Stimulated activated CD8-positive, alpha-beta memory T cell treated with anti-CD3 and anti-CD28 coated beads, Interleukin-7, amount 100 ng/mL, for 48 hours (primary cell): Measurements from ENCODE around the gene KCTD3.

Source experiments
- DNase-seq, 2 donors: peaks; one replicate each; pipeline ENCODE4 v3.0.0-alpha.2; 2020; ENCODE audit warnings: low read depth in 1 of 2; ENCODE audit errors: extremely low read depth in 1 of 2

The KCTD3 gene

DNA sequence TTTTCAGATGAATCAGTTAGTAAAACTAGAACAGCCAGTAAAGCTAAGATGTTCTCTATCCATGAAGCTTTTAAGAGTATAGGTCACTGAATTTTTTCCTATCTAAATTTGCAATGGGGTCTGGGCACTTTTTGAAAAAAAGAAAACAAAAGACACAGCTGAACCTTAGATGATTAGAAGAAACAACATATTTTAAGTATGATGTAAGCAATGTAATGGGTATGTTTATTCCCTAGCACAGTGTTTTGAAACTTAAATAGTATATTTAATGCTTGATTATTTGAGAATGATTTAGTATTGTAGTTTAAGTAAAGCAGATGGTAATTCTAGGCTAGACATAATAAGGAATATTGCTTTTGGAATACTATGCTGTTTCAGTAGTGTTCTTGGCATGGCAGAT, 36.2 kb downstream of the KCTD3 start:
- DNase-seq = no peak

DNA sequence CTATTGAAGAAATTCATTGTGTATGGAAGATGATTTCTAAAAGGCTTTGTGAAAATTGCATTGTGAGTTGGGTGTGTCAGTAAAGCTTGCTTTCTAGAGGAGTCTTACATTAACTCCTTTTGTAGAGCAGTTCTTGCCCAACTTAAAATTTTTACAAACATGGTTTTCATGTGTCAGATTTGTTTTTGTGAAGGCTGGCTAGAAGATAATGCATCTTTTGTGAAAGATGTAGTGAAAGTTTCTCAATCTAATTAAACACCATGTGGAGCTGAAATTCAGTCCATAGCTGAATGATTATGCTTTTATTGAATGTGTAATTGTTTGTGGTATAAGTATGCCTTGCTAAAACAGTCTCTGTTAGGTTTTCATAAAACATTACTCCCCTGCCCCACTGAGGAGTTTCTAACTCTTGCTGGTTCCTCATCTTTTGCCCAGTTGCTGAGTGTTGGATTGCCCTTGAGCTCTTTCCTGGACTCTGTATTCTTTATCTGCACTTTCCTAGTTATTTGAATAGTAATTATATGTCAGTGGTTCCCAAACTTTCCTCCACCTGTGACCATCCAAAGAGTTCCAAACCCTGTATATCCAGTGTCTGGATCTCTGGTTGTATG, 38.0 kb downstream of the KCTD3 start:
- no peak for DNase-seq

DNA sequence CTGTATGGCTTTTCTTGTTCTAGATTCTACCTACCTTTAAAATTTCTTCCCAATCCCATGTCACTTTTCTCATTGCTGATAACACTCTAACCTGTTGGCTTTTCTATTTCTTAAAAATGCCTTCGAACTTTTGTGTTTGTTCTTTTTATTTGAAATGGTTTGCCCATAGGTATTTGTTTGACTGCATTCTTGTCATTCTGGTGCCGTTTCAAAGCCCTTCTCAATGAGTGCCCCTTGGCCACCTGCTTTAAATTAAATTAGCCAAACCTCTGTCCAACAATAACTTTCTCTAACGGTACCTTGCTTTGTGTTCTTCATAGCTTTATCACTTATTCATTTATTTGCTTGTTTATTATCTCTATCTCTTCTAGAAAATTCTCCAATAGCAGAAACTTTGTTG, 38.9 kb downstream of the KCTD3 start:
- no peak for DNase-seq

DNA sequence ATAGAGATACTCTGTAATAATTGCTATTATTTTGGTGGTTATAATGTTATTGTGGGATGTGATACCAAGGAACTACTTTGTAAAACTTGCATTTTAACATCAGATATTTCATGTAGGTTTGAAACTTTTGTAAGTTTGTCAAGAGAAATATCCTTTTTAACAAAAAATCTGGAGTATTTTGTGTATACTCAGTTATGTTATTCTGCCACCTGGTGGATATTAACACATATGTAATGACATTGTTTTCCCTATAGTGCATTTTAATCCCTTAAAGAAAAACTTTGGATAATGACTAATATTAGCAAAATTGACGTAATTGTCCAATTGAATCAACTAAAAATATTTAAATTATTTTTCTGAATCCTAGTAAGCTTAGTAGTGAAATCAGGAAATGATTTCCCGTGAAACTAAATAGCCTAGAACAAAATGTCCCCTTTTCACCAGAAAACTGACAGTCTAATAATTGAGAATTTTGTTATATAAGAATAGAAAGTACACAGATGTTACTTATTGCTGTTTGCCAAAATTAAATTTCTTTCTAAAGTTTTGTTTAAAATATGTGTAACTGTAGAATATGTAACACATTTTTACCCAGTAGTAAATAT, 39.6 kb downstream of the KCTD3 start:
- DNase-seq = no peak

DNA sequence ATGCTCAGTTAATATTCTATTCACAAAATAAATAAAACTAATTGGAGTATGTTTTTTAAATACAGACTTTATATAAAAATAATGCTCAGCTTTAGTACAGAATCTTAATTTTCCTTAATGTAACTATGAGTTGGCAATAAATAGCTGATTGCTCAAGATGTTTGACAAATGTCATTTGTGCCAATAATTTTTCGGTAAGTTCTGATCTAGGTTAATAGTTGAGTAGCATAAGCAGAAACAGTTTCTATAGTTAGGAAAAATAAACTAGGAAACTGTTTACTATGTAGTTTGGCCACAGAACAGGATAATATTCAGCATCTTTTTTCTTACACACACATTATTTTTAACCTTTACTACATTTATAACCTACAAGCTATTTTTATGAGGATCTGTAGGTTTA, 40.3 kb downstream of the KCTD3 start:
- no peak for DNase-seq

DNA sequence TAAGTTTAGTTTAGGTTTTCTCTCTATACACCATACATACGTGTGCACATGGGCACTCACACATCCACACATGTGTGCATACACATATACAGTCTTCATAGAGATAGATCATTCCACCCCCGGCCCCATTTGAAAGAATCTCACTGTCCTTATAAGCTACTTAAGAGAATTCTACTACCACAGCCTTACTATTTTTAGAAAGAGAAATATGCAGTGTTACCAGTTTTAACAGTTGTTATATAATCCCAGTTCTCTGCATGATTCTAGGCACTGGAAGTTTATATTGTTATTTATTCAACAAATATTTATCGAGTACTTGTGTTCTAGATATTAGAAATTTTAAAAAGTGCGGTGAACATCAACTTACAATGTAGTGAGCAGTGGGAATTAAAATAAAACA, 41.5 kb downstream of the KCTD3 start:
- DNase-seq = no peak

DNA sequence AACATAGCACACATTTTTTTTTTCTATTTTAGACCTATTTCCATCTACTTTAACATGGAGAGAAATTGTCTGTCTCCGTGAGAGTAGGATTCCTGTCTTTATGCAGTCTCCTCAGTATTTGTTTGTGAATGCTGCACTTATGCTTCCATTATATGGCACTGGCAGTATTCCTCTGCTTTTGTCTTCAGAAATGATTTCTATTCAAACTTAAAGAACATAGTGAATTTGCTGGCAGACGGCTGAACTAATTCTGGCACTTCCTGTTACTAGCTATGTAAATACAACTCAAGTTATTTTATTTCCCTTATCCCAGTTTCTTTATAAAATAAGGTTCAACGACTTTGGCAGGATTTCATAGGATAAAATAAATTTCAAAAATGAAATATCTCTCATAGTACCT, 45.3 kb downstream of the KCTD3 start:
- no peak for DNase-seq

DNA sequence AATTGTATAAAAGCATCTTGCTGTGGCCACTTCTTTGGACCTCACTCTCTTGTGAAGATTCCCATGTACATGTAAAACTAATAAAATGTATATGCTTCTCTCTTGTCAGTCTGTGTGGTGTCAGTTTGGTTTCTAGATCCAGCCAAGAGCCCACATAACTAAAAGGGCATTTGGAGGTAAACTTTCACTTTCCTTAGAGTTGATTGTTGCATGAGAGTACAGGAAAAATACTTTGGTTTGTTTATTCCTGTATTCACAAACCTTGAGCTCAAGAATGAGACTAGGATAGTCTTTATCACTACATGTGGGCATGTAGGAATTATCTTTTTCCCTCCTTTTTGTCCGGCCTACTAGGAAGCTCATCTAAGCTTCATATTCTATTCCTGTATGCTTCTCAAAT, 50.9 kb downstream of the KCTD3 start:
- DNase-seq = no peak

DNA sequence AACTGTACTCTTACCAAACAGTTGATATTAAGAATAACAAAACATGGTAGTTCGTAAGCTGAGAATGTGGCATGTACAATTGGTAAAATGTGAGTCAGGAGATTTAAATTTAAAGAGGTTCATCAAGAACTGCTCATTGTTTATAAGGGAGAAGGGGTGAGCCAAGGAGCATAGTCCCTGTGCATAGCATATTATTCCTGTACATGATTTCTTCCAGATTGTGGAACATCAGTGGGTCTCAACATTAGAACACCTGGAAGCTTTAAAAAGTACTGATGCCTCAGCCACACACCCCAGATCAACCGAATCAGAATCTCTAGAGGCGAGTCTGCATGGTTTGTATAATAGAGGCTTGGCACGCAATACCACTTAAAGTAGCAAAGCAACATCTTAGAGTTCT, 56.1 kb downstream of the KCTD3 start:
- DNase-seq = no peak

DNA sequence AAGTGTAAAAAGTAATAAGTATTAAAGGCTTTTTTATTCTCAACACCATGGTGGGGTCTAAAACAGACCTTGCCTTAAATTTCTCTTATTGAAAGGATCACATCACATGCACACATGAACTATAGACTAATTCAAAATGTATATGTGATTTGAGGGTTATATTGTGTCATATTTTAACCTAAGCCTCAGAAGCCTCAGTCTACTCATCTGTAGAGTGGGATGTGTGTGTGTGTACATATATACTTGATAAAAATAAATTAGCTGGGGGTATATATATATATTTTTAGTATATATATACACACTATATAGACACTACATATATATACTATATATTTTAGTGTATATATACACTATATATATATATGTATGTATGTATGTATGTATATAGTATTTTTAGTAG, 58.8 kb downstream of the KCTD3 start:
- DNase-seq = no peak

DNA sequence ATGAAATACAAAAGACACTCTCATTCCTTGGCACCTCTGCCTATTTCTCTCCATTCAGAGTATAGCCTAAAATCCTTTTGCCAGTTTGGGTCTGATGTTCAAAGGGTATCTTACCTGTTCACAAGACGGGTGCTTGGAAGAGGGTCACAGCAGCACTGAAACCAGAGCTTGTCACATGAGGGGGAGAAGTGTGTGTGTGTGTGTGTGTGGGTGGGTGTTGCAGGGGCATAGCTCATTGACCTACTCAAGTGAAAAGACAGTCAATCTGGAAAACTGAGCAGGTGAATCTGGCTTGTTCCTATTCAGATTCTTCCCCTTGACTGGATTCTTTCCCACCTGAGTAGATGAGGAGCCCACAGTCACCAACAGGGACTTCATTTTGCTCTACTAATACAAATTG, 63.9 kb downstream of the KCTD3 start:
- DNase-seq = no peak

DNA sequence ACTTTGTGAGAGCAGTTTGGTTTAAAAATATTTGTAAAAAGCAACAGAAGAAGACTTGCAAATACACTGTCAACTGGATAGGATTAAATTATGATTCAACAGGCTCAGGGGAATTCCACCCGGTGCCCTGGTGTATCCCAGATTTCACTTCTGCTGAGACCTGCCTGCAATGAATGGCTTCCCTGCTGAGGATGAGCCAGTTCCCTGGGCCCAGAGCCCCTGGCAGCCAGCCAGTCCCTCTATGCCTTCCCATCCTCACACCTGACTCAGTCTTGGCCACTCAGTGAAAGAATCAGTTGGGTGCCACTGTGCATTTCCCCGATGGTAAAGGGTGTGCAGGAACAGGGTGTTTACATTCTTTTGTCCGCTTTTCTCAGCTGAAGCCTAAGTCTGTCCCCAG, 64.4 kb downstream of the KCTD3 start:
- no peak for DNase-seq

DNA sequence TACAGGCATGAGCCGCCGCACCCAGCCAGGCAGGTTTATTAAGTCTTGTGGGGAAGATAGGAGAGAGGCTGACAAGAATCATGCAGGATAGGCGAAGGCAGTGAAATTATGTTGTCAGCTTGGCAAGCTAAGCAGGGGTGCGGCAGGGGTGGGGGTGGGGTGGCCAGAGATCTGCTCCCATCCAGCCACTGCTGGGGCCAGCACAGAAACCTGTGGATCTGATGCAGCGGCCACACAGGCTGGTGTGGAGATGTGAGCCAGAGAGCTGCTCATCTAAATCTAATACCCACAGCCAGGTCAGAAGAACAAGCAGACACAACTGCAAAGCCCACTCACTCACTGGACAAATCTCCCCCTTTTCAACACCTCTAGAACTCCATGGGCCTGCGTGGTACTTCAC, 68.7 kb downstream of the KCTD3 start:
- DNase-seq = no peak

DNA sequence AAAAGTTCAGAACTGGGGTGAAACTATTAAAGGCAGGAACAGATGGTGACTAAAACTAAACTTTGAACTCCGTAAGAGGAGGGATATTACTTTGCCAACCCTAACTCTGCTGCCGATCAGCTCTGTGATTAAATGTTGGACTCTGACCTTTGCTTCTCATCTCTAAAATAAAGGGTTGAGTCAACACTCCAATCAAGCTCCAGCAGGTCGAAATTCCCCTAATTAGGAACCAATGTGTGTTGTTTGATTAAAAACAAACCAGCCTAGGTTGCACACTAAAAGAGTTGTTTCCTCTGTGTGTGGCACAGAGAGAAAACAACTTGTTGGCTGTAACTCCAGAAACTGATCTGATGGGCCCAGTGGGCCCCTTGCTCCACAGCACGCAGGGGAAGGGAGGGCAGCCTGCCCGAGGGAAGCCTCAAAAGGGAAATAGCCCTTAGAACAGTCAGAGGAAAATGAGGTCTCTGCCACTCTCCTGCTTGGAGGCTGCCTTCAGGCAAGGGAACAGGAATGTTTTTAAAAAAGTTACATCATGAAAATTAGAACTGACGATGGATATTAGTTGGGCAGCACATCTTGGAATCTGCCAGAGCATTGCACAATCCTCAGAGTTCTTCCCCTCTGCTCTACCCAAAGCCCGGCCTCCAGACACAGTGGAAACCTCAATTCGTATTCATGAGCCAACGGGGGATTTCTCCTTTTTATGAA, 69.3 kb downstream of the KCTD3 start:
- no peak for DNase-seq

DNA sequence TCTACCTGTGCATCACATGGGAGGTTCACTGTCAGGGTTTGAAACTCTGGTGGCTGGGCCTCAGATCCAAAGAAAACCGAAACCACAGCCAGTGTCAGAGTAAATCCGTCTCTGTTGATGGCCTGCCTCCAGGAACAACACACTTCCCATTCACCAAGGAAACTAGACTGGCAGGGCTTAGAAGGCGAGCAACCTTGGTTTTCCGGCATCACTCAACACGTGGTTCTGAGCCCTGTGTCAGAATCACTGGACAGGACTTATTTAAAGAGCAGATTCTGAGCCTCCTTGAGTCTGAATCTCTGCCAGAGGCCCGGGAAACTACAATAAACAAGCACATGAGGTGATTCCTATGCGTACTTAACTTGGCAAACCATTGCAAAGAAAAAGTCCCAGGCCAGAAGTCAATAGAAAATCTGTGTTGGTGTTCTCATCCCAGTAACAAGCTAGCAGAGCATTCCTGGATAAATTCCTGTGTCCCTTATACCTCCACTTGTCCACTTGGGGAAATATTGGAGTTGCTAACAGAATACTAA, 70.0 kb downstream of the KCTD3 start:
- no peak for DNase-seq

DNA sequence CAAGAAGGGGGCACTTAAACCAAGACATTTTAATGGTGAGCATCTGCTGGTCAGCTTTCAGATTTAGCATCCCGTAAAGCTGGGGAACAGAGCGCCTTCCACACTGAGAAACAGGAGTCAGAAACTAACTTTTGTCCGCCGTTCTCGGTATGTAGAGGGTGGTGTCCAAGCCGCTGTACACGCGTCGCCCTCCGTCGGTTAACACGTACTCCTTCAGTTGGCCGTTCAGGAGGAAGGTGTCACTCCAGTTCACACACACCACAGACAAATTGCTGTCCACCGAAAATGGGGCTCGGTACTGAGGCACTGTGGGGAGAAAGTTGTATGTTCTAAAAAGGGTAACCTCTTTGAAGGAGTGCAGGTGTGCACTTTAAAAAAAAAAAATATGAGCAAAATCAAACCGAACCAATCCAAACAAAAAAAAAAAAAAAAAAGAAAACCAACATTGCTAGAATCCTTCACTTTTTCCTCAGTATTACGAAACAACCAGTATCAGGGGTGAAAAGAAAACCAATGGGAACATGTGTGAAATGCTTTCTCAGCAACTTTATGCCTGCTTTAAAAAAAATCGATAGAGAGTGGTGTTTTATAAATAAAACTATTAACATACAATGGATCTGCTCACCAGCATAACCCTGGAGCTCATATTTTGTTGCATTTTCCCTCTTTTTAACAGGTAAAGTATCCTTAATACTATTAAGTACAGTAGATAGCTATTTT, 73.5 kb downstream of the KCTD3 start:
- DNase-seq = no peak

DNA sequence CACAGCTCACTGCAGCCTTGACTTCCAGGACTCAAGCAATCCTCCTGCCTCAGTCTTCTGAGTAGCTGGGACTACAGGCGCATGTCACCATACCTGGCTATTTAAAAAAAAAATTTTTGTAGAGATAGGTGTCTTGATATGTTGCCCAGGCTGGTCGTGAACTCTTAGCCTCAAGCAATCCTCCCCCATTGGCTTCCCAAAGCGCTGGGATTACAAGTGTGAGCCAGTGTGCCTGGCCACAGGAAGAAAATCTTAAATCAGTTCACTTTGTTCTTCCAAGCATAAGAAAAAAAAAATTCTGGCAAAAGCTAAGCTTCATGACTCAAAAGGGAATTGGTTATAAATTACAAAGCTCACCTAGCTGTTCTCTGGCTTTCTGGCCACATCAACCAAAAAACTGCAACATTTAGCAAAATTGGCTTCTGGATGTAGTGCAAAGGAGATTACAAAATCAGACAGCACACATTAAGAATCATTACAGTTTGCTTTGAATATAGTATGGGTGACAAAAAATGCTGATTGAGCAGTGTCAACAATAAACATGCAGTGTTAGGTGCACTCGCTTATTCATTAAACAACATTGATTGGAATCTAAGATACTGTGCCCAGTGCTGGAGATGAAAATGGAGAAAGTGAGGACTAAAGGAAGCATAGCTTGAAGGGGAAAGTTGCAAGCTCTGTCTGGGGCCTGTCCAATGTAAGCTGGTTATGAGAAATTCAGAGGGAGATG, 76.7 kb downstream of the KCTD3 start:
- no peak for DNase-seq

DNA sequence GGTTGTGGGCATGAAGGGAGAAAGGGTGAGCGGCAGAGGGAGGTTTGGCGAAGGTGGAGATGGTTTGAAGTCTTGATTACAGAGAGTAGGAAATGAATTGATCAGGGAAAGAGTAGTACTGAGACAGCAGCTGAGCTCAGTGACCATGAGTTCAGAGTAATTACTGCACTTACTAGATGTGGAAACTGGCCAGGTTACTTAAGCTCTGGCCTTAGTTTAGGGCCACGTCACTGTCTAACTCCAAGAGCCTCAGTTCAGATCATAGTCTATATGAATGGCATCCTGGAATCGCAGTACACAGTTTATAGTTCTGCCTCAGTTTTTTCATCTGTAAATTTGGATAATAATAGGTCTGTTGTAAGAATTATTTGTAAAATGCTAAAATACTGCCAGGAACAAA, 78.1 kb downstream of the KCTD3 start:
- DNase-seq = no peak

DNA sequence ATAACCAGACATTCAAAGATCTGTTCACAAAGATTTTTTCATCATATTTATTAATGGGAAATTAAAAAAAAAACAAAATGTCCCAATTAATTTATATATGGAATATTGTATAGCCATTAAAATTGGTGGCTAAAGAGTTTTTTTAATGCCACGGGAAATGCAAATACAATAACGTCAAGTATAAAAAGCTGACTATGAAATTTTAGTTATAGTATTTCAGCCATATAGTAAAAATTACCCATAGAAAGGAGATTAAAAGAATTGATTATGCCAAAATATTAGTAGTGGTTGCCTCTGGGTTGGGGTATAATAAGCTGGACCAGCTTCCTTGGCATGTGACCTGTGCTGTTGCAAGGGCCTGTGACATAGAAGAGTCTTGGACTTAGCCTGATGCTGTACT, 78.8 kb downstream of the KCTD3 start:
- DNase-seq = no peak

DNA sequence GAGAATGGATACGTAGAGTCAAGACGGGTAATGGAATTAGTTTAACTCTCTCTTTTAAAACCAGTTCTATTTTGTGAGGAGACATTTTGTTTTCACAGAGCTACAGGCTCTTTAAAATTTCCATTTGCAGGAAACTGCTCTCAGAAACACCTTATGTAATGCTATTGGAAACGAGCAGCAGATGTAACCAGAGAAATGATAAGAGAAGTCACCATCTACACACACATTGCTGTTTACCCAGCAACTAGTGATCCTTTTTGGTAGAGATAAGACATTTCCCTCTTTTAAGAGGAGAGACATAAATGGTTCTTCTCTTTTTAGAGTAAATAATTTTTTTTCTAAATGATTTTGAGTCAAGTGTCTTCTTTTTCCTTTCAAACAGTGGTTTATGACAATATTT, 80.6 kb downstream of the KCTD3 start:
- DNase-seq = no peak

DNA sequence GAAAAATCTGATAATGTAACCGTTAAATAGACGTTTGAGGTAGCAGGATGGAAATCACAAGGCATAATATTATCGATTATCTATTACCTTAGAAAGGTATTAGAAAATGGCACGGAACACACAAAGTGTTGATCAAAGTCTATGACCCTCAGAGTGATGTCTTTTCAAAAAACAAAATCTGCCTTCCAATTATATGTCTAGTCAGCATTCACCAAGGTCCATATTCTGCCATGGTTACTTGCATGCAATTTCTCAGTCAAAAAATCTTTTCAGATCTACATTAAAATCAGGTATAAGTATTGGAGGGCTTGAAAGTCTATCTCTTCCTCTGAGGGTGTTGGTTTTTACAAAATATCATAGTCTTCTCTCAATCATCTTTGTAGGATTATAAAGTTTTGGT, 81.9 kb downstream of the KCTD3 start:
- DNase-seq = no peak
